Measurements from ENCODE around the gene CFDP1.
"Not testable (repeated sequence)": the region's sequence is repeated elsewhere in the genome, so short reads cannot be mapped to it uniquely, and the experiment has no call there.

Gene CFDP1

GRCh38 chr16:75279305-75279704 is 154.0 kb downstream of the CFDP1 start:
- no peaks in the 10 kb centered on the region for H3K79me2 ChIP-seq (ENCODE audit: low read length)
- H3K4me2 ChIP-seq (ENCODE audit: low read length), result no peak overlapping the region
- no peak overlapping the region for H3K9ac ChIP-seq (ENCODE audit: low read length)
- no peaks in the 10 kb centered on the region for H3K4me1 ChIP-seq (ENCODE audit: low read length)
- H3K9me3 ChIP-seq (ENCODE audit: insufficient read depth, low read length), result no peaks in the 10 kb centered on the region
- no peak overlapping the region for H3K27ac ChIP-seq (ENCODE audit: low read length)
- H2AFZ ChIP-seq (ENCODE audit: low read depth, low read length), result no peak overlapping the region
- TF ChIP-seq EZH2phosphoT487 (IDR thresholded peaks at IDR 0.05; ENCODE audit: low read depth), result no peak
- TF ChIP-seq, protein P1, sequence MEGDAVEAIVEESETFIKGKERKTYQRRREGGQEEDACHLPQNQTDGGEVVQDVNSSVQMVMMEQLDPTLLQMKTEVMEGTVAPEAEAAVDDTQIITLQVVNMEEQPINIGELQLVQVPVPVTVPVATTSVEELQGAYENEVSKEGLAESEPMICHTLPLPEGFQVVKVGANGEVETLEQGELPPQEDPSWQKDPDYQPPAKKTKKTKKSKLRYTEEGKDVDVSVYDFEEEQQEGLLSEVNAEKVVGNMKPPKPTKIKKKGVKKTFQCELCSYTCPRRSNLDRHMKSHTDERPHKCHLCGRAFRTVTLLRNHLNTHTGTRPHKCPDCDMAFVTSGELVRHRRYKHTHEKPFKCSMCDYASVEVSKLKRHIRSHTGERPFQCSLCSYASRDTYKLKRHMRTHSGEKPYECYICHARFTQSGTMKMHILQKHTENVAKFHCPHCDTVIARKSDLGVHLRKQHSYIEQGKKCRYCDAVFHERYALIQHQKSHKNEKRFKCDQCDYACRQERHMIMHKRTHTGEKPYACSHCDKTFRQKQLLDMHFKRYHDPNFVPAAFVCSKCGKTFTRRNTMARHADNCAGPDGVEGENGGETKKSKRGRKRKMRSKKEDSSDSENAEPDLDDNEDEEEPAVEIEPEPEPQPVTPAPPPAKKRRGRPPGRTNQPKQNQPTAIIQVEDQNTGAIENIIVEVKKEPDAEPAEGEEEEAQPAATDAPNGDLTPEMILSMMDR (IDR thresholded peaks at IDR 0.05; ENCODE audit: low read depth, low read length), result no peak
- no peak overlapping the region for H3K4me3 ChIP-seq (ENCODE audit: low read length)
- H3K27me3 ChIP-seq (ENCODE audit: low read depth, low read length), result no peaks in the 10 kb centered on the region
- H3K36me3 ChIP-seq (replicated peaks; ENCODE audit: low read depth, low read length), result no peaks in the 10 kb centered on the region
- no peaks in the 10 kb centered on the region for H4K20me1 ChIP-seq (ENCODE audit: insufficient read depth, low read length)

GRCh38 chr16:75273054-75273925 is 160.0 kb downstream of the CFDP1 start:
- Histone ChIP-seq H2AFZ (ENCODE audit: low read depth, low read length) (no peak overlapping the region), H3K9ac (ENCODE audit: low read length) (no peak overlapping the region), H3K4me1 (ENCODE audit: low read length) (peaks cover 10% of the 10 kb centered on the region), H3K27ac (ENCODE audit: low read length) (no peak overlapping the region), H3K4me2 (ENCODE audit: low read length) (no peak overlapping the region), H3K4me3 (ENCODE audit: low read length) (no peak overlapping the region), H4K20me1 (ENCODE audit: insufficient read depth, low read length) (no peaks in the 10 kb centered on the region), H3K79me2 (ENCODE audit: low read length) (no peaks in the 10 kb centered on the region), H3K27me3 (ENCODE audit: low read depth, low read length) (no peaks in the 10 kb centered on the region), H3K36me3 (replicated peaks; ENCODE audit: low read depth, low read length) (no peaks in the 10 kb centered on the region), H3K9me3 (ENCODE audit: insufficient read depth, low read length) (no peaks in the 10 kb centered on the region)
- TF ChIP-seq EZH2phosphoT487 (IDR thresholded peaks at IDR 0.05; ENCODE audit: low read depth), result no peak
- TF ChIP-seq, protein P1 (IDR thresholded peaks at IDR 0.05; ENCODE audit: low read depth, low read length), result no peak

GRCh38 chr16:75272629-75273028 is 160.7 kb downstream of the CFDP1 start:
- peaks cover 10% of the 10 kb centered on the region for H3K4me1 ChIP-seq (ENCODE audit: low read length)
- H4K20me1 ChIP-seq (ENCODE audit: insufficient read depth, low read length); H3K9ac ChIP-seq (ENCODE audit: low read length); H3K79me2 ChIP-seq (ENCODE audit: low read length); H3K27ac ChIP-seq (ENCODE audit: low read length); H3K9me3 ChIP-seq (ENCODE audit: insufficient read depth, low read length); H3K36me3 ChIP-seq (replicated peaks; ENCODE audit: low read depth, low read length); H2AFZ ChIP-seq (ENCODE audit: low read depth, low read length); H3K27me3 ChIP-seq (ENCODE audit: low read depth, low read length): not testable (repeated sequence)
- H3K4me2 ChIP-seq (ENCODE audit: low read length), result peak overlapping the region; percentile 76
- peak overlapping the region; percentile 64; the same call in 1 of the 2 replicates for H3K4me3 ChIP-seq (ENCODE audit: low read length)

DNA sequence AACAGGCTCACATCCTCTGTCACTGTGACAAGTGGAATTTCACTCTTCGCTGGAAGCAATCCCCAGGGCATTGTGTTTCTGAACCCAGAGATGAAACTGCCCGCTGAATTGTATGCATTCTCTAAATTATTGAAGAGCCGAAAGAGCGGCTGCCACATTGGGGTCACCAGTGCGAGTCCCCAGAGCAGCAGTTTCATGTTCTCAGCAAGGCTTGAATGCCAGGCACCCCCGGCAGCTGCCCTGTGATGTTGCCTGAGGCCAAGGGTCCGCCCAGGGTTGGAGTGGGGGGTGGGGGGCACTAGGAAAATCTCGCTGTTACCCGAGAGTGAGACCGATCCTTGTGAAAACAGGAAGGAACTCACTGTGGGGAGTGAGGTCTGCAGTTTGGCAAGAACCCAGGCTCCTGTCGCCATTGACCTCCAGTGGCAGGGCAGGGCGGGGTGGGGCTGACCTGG is 161.2 kb downstream of the CFDP1 start:
- Histone ChIP-seq H3K4me2 (ENCODE audit: low read length) (peak overlapping the region; percentile 76), H3K9ac (ENCODE audit: low read length) (no peak overlapping the region), H3K27me3 (ENCODE audit: low read depth, low read length) (peaks cover under 1% of the 10 kb centered on the region; the same call in 1 of the 2 replicates), H3K36me3 (replicated peaks; ENCODE audit: low read depth, low read length) (no peaks in the 10 kb centered on the region), H3K27ac (ENCODE audit: low read length) (no peak overlapping the region), H4K20me1 (ENCODE audit: insufficient read depth, low read length) (no peaks in the 10 kb centered on the region), H2AFZ (ENCODE audit: low read depth, low read length) (peak overlapping the region; percentile 7; the same call in 1 of the 2 replicates), H3K9me3 (ENCODE audit: insufficient read depth, low read length) (no peaks in the 10 kb centered on the region), H3K4me3 (ENCODE audit: low read length) (peak overlapping the region; percentile 64), H3K4me1 (ENCODE audit: low read length) (peaks cover 10% of the 10 kb centered on the region), H3K79me2 (ENCODE audit: low read length) (no peaks in the 10 kb centered on the region)
- TF ChIP-seq EZH2phosphoT487 (IDR thresholded peaks at IDR 0.05; ENCODE audit: low read depth), result no peak
- TF ChIP-seq, protein P1 (IDR thresholded peaks at IDR 0.05; ENCODE audit: low read depth, low read length), result no peak

All from OCI-LY3 (cell line).